Measurements from ENCODE around the gene DIDO1.
"Not testable (repeated sequence)": the region's sequence is repeated elsewhere in the genome, so short reads cannot be mapped to it uniquely, and the experiment has no call there.

Gene DIDO1

GRCh38 chr20:62931464-62931863 lies 5.2 kb upstream of the DIDO1 start:
- no peak for DNase-seq (ENCODE audit: extremely low read depth in 1 of 2, low read depth in 1 of 2)

GRCh38 chr20:62929051-62929538 lies 2.8 kb upstream of the DIDO1 start:
- peak in 1 of 2 donors; percentile 45 for DNase-seq (ENCODE audit: extremely low read depth in 1 of 2, low read depth in 1 of 2)

- DNase-seq (ENCODE audit: extremely low read depth in 1 of 2, low read depth in 1 of 2): no peak
These were observed 2.1 kb upstream of the DIDO1 start for GRCh38 chr20:62928246-62928939.

GRCh38 chr20:62927128-62927705 lies 912 bp upstream of the DIDO1 start:
- no peak for DNase-seq (ENCODE audit: extremely low read depth in 1 of 2, low read depth in 1 of 2)

- no peak for DNase-seq (ENCODE audit: extremely low read depth in 1 of 2, low read depth in 1 of 2)
These were observed 681 bp downstream of the DIDO1 start for GRCh38 chr20:62925420-62926228.

GRCh38 chr20:62925076-62925419 lies 1.3 kb downstream of the DIDO1 start:
- no peak for DNase-seq (ENCODE audit: extremely low read depth in 1 of 2, low read depth in 1 of 2)

GRCh38 chr20:62924442-62925075 lies 1.7 kb downstream of the DIDO1 start:
- no peak for DNase-seq (ENCODE audit: extremely low read depth in 1 of 2, low read depth in 1 of 2)

GRCh38 chr20:62923669-62924441 lies 2.5 kb downstream of the DIDO1 start:
- no peak for DNase-seq (ENCODE audit: extremely low read depth in 1 of 2, low read depth in 1 of 2)

- not testable (repeated sequence) for DNase-seq (ENCODE audit: extremely low read depth in 1 of 2, low read depth in 1 of 2)
These were observed 3.1 kb downstream of the DIDO1 start for GRCh38 chr20:62923059-62923668.

- peak in 1 of 2 donors; percentile 53 for DNase-seq (ENCODE audit: extremely low read depth in 1 of 2, low read depth in 1 of 2)
These were observed 3.8 kb downstream of the DIDO1 start for GRCh38 chr20:62922451-62922921.

GRCh38 chr20:62921119-62921687 lies 5.1 kb downstream of the DIDO1 start:
- DNase-seq (ENCODE audit: extremely low read depth in 1 of 2, low read depth in 1 of 2): peak; percentile 45 to 69

GRCh38 chr20:62920039-62920645 lies 6.2 kb downstream of the DIDO1 start:
- DNase-seq (ENCODE audit: extremely low read depth in 1 of 2, low read depth in 1 of 2): no peak

- peak in 1 of 2 donors; percentile 47 for DNase-seq (ENCODE audit: extremely low read depth in 1 of 2, low read depth in 1 of 2)
These were observed 7.5 kb downstream of the DIDO1 start for GRCh38 chr20:62918831-62919230.

GRCh38 chr20:62918147-62918546 lies 8.2 kb downstream of the DIDO1 start:
- peak in 1 of 2 donors; percentile 40 for DNase-seq (ENCODE audit: extremely low read depth in 1 of 2, low read depth in 1 of 2)

GRCh38 chr20:62917720-62918119 lies 8.6 kb downstream of the DIDO1 start:
- DNase-seq (ENCODE audit: extremely low read depth in 1 of 2, low read depth in 1 of 2): no peak

- no peak for DNase-seq (ENCODE audit: extremely low read depth in 1 of 2, low read depth in 1 of 2)
These were observed 9.4 kb downstream of the DIDO1 start for GRCh38 chr20:62916703-62917476.

GRCh38 chr20:62914970-62915457 lies 11.3 kb downstream of the DIDO1 start:
- DNase-seq (ENCODE audit: extremely low read depth in 1 of 2, low read depth in 1 of 2): no peak

- no peak for DNase-seq (ENCODE audit: extremely low read depth in 1 of 2, low read depth in 1 of 2)
These were observed 11.9 kb downstream of the DIDO1 start for GRCh38 chr20:62914436-62914835.

Data from stimulated activated CD8-positive, alpha-beta memory T cell treated with anti-CD3 and anti-CD28 coated beads, Interleukin-7, amount 100 ng/mL, for 48 hours (primary cell).